HEK293 (cell line): ENCODE data around the gene SNAI1.

ENCODE experiments used
- BCL11A ChIP-seq: fragments of 450-650 bp; formaldehyde crosslinking; IDR thresholded peaks from 2 replicates; pipeline ENCODE4 v1.5.1; 2016; ENCODE audit warnings: low read depth, missing biosample characterization, missing genetic modification characterization
- FEZF1 ChIP-seq: fragments of 450-650 bp; formaldehyde crosslinking; IDR thresholded peaks from 2 replicates; pipeline ENCODE4 v1.5.1; 2016; ENCODE audit warnings: missing biosample characterization, missing genetic modification characterization
- GLIS1 ChIP-seq: fragments of 450-650 bp; formaldehyde crosslinking; IDR thresholded peaks from 2 replicates; pipeline ENCODE4 v1.5.1; 2016; ENCODE audit warnings: missing biosample characterization, missing genetic modification characterization
- IKZF3 ChIP-seq: fragments of 450-650 bp; IDR thresholded peaks from 2 replicates; pipeline ENCODE4 v1.5.0; 2018; ENCODE audit warnings: missing biosample characterization, mild to moderate bottlenecking, missing genetic modification characterization, moderate library complexity
- KLF7 ChIP-seq: fragments of 450-650 bp; formaldehyde crosslinking; IDR thresholded peaks from 2 replicates; pipeline ENCODE4 v1.5.1; 2016; ENCODE audit warnings: missing biosample characterization, missing genetic modification characterization, borderline replicate concordance
- MZF1 ChIP-seq: fragments of 450-650 bp; formaldehyde crosslinking; IDR thresholded peaks from 2 replicates; pipeline ENCODE4 v1.5.1; 2017; ENCODE audit warnings: missing biosample characterization, missing genetic modification characterization, borderline replicate concordance
- RBAK ChIP-seq: fragments of 450-650 bp; formaldehyde crosslinking; IDR thresholded peaks from 2 replicates; pipeline ENCODE4 v1.5.1; 2016; ENCODE audit warnings: missing biosample characterization, missing genetic modification characterization
- SALL2 ChIP-seq: fragments of 450-650 bp; formaldehyde crosslinking; IDR thresholded peaks from 2 replicates; pipeline ENCODE4 v1.5.0; 2017; ENCODE audit warnings: missing biosample characterization, mild to moderate bottlenecking, missing genetic modification characterization, borderline replicate concordance
- SCRT2 ChIP-seq: fragments of 450-650 bp; formaldehyde crosslinking; IDR thresholded peaks from 2 replicates; pipeline ENCODE4 v1.5.1; 2016; ENCODE audit warnings: missing biosample characterization, missing genetic modification characterization
- TRIM28 ChIP-seq: IDR thresholded peaks from 2 replicates; pipeline ENCODE4 v1.6.1; 2011; ENCODE audit warnings: low read length, control low read depth, borderline replicate concordance
- WT1 ChIP-seq: fragments of 450-650 bp; formaldehyde crosslinking; IDR thresholded peaks from 2 replicates; pipeline ENCODE4 v1.5.1; 2016; ENCODE audit warnings: missing biosample characterization, missing genetic modification characterization
- ZFP41 ChIP-seq: fragments of 450-650 bp; formaldehyde crosslinking; IDR thresholded peaks from 2 replicates; pipeline ENCODE4 v1.5.1; 2016; ENCODE audit warnings: missing biosample characterization, missing genetic modification characterization, borderline replicate concordance
- ZFP69B ChIP-seq: fragments of 450-650 bp; formaldehyde crosslinking; IDR thresholded peaks from 2 replicates; pipeline ENCODE4 v1.5.1; 2016; ENCODE audit warnings: missing biosample characterization, missing genetic modification characterization
- ZNF133 ChIP-seq: fragments of 450-650 bp; formaldehyde crosslinking; IDR thresholded peaks from 2 replicates; pipeline ENCODE4 v1.5.1; 2016; ENCODE audit warnings: missing biosample characterization, missing genetic modification characterization
- ZNF18 ChIP-seq: fragments of 450-650 bp; formaldehyde crosslinking; IDR thresholded peaks from 2 replicates; pipeline ENCODE4 v1.5.1; 2016; ENCODE audit warnings: missing biosample characterization, missing genetic modification characterization
- ZNF23 ChIP-seq: fragments of 450-650 bp; formaldehyde crosslinking; IDR thresholded peaks from 2 replicates; pipeline ENCODE4 v1.5.1; 2016; ENCODE audit warnings: missing biosample characterization, missing genetic modification characterization, borderline replicate concordance
- ZNF302 ChIP-seq: fragments of 450-650 bp; formaldehyde crosslinking; IDR thresholded peaks from 2 replicates; pipeline ENCODE4 v1.5.1; 2016; ENCODE audit warnings: missing biosample characterization, missing genetic modification characterization, low read depth
- ZNF366 ChIP-seq: fragments of 450-650 bp; formaldehyde crosslinking; conservative IDR thresholded peaks from 2 replicates; pipeline ENCODE4 v1.5.1; 2016; ENCODE audit warnings: missing biosample characterization, missing genetic modification characterization
- ZNF510 ChIP-seq: fragments of 450-650 bp; formaldehyde crosslinking; IDR thresholded peaks from 2 replicates; pipeline ENCODE4 v1.5.1; 2018; ENCODE audit warnings: mild to moderate bottlenecking, missing genetic modification characterization, missing biosample characterization; ENCODE audit not compliant: insufficient replicate concordance
- ZNF549 ChIP-seq: fragments of 450-650 bp; IDR thresholded peaks from 2 replicates; pipeline ENCODE4 v1.5.1; 2018; ENCODE audit warnings: missing biosample characterization, missing genetic modification characterization, mild to moderate bottlenecking, inconsistent platforms, moderate library complexity
- ZNF555 ChIP-seq: fragments of 450-650 bp; formaldehyde crosslinking; conservative IDR thresholded peaks from 2 replicates; pipeline ENCODE4 v1.5.1; 2017; ENCODE audit warnings: missing biosample characterization, mild to moderate bottlenecking, missing genetic modification characterization, inconsistent platforms
- ZNF585B ChIP-seq: fragments of 450-650 bp; formaldehyde crosslinking; IDR thresholded peaks from 2 replicates; pipeline ENCODE4 v1.5.1; 2016; ENCODE audit warnings: missing biosample characterization, missing genetic modification characterization
- ZNF621 ChIP-seq: fragments of 450-650 bp; formaldehyde crosslinking; IDR thresholded peaks from 2 replicates; pipeline ENCODE4 v1.5.1; 2017; ENCODE audit warnings: missing biosample characterization, missing genetic modification characterization
- ZNF664 ChIP-seq: fragments of 450-650 bp; formaldehyde crosslinking; IDR thresholded peaks from 2 replicates; pipeline ENCODE4 v1.5.1; 2016; ENCODE audit warnings: missing biosample characterization, missing genetic modification characterization
- ZNF76 ChIP-seq: fragments of 450-650 bp; formaldehyde crosslinking; IDR thresholded peaks from 2 replicates; pipeline ENCODE4; 2016; ENCODE audit warnings: low read depth, missing biosample characterization, missing genetic modification characterization, borderline replicate concordance
- ZNF843 ChIP-seq: fragments of 450-650 bp; formaldehyde crosslinking; IDR thresholded peaks from 2 replicates; pipeline ENCODE4 v1.5.1; 2016; ENCODE audit warnings: missing biosample characterization, missing genetic modification characterization
- ZXDB ChIP-seq: fragments of 450-650 bp; formaldehyde crosslinking; IDR thresholded peaks from 2 replicates; pipeline ENCODE4 v1.5.1; 2016; ENCODE audit warnings: missing biosample characterization, missing genetic modification characterization
- TF ChIP-seq, protein P1 (sequence below): fragments of 450-650 bp; formaldehyde crosslinking; IDR thresholded peaks from 2 replicates; pipeline ENCODE4 v1.5.1; 2016; ENCODE audit warnings: missing biosample characterization, missing genetic modification characterization, borderline replicate concordance
- TF ChIP-seq, protein P2 (sequence below): fragments of 450-650 bp; formaldehyde crosslinking; conservative IDR thresholded peaks from 2 replicates; pipeline ENCODE4 v1.5.1; 2016; ENCODE audit warnings: low read depth, missing biosample characterization, missing genetic modification characterization
- TF ChIP-seq, protein P3 (sequence below): fragments of 450-650 bp; formaldehyde crosslinking; IDR thresholded peaks from 2 replicates; pipeline ENCODE4 v1.5.1; 2017; ENCODE audit warnings: missing biosample characterization, missing genetic modification characterization

Gene SNAI1

GRCh38 chr20:49979030-49979832 lies 3.5 kb upstream of the SNAI1 start (continued):
- TF ChIP-seq, protein P1, sequence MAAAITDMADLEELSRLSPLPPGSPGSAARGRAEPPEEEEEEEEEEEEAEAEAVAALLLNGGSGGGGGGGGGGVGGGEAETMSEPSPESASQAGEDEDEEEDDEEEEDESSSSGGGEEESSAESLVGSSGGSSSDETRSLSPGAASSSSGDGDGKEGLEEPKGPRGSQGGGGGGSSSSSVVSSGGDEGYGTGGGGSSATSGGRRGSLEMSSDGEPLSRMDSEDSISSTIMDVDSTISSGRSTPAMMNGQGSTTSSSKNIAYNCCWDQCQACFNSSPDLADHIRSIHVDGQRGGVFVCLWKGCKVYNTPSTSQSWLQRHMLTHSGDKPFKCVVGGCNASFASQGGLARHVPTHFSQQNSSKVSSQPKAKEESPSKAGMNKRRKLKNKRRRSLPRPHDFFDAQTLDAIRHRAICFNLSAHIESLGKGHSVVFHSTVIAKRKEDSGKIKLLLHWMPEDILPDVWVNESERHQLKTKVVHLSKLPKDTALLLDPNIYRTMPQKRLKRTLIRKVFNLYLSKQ (tag by site-specific recombination), result no peak
- TF ChIP-seq ZFP69B (tag by site-specific recombination), result peak; percentile 70
- peak; percentile 71; the same call in 1 of the 2 replicates for TF ChIP-seq WT1 (tag by site-specific recombination)
- TF ChIP-seq TRIM28, result no peak
- TF ChIP-seq ZXDB (tag by site-specific recombination), result peak; percentile 78
- TF ChIP-seq, protein P2, sequence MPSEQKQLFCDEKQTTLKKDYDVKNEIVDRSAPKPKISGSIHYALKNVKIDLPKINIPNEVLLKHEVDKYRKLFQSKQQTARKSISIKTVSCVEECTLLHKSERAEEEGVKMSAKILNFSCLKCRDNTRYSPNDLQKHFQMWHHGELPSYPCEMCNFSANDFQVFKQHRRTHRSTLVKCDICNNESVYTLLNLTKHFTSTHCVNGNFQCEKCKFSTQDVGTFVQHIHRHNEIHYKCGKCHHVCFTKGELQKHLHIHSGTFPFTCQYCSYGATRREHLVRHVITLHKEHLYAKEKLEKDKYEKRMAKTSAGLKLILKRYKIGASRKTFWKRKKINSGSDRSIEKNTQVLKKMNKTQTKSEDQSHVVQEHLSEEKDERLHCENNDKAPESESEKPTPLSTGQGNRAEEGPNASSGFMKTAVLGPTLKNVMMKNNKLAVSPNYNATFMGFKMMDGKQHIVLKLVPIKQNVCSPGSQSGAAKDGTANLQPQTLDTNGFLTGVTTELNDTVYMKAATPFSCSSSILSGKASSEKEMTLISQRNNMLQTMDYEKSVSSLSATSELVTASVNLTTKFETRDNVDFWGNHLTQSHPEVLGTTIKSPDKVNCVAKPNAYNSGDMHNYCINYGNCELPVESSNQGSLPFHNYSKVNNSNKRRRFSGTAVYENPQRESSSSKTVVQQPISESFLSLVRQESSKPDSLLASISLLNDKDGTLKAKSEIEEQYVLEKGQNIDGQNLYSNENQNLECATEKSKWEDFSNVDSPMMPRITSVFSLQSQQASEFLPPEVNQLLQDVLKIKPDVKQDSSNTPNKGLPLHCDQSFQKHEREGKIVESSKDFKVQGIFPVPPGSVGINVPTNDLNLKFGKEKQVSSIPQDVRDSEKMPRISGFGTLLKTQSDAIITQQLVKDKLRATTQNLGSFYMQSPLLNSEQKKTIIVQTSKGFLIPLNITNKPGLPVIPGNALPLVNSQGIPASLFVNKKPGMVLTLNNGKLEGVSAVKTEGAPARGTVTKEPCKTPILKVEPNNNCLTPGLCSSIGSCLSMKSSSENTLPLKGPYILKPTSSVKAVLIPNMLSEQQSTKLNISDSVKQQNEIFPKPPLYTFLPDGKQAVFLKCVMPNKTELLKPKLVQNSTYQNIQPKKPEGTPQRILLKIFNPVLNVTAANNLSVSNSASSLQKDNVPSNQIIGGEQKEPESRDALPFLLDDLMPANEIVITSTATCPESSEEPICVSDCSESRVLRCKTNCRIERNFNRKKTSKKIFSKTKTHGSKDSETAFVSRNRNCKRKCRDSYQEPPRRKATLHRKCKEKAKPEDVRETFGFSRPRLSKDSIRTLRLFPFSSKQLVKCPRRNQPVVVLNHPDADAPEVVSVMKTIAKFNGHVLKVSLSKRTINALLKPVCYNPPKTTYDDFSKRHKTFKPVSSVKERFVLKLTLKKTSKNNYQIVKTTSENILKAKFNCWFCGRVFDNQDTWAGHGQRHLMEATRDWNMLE (tag by site-specific recombination), result no peak
- TF ChIP-seq BCL11A (tag by site-specific recombination), result peak; percentile 50; the same call in 1 of the 2 replicates
- no peak for TF ChIP-seq ZNF510
- TF ChIP-seq, protein P3, sequence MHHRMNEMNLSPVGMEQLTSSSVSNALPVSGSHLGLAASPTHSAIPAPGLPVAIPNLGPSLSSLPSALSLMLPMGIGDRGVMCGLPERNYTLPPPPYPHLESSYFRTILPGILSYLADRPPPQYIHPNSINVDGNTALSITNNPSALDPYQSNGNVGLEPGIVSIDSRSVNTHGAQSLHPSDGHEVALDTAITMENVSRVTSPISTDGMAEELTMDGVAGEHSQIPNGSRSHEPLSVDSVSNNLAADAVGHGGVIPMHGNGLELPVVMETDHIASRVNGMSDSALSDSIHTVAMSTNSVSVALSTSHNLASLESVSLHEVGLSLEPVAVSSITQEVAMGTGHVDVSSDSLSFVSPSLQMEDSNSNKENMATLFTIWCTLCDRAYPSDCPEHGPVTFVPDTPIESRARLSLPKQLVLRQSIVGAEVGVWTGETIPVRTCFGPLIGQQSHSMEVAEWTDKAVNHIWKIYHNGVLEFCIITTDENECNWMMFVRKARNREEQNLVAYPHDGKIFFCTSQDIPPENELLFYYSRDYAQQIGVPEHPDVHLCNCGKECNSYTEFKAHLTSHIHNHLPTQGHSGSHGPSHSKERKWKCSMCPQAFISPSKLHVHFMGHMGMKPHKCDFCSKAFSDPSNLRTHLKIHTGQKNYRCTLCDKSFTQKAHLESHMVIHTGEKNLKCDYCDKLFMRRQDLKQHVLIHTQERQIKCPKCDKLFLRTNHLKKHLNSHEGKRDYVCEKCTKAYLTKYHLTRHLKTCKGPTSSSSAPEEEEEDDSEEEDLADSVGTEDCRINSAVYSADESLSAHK (tag by site-specific recombination), result no peak
- no peak for TF ChIP-seq SALL2 (tag by site-specific recombination)
- TF ChIP-seq ZNF366 (tag by site-specific recombination), result no peak
- TF ChIP-seq ZNF302 (tag by site-specific recombination), result no peak
- TF ChIP-seq FEZF1 (tag by site-specific recombination), result no peak
- TF ChIP-seq ZNF18 (tag by site-specific recombination), result no peak
- no peak for TF ChIP-seq ZNF843
- TF ChIP-seq KLF7 (tag by site-specific recombination), result peak; percentile 93
- TF ChIP-seq ZNF133 (tag by site-specific recombination), result no peak
- TF ChIP-seq ZNF621, result no peak
- TF ChIP-seq RBAK (tag by site-specific recombination), result no peak
- no peak for TF ChIP-seq ZFP41
- TF ChIP-seq ZNF585B, result no peak
- no peak for TF ChIP-seq ZNF23 (tag by site-specific recombination)
- 0 out of 2 replicates have a peak, but pooled peaks have one; percentile 23 for TF ChIP-seq ZNF76 (tag by site-specific recombination)
- no peak for TF ChIP-seq ZNF664
- TF ChIP-seq GLIS1, result peak; percentile 94
- TF ChIP-seq ZNF555 (tag by site-specific recombination), result no peak
- TF ChIP-seq SCRT2 (tag by site-specific recombination), result no peak
- TF ChIP-seq IKZF3 (tag by site-specific recombination), result 0 out of 2 replicates have a peak, but pooled peaks have one; percentile 18
- no peak for TF ChIP-seq MZF1 (tag by site-specific recombination)
- TF ChIP-seq ZNF549 (tag by site-specific recombination), result no peak
